ACC112 (cell line): ENCODE data around the gene TMED8.

Experiments used
- H2AFZ ChIP-seq: fragments of 200-600 bp; sonication (generic); one replicate; pipeline ENCODE4 v1.6.0; 2017; ENCODE audit warnings: antibody characterized with exemption, low read length; ENCODE audit not compliant: unreplicated experiment
- H3K27ac ChIP-seq: fragments of 200-600 bp; sonication (generic); 2 replicates; pipeline ENCODE4 v1.5.1; 2014; ENCODE audit warnings: low read depth, mild to moderate bottlenecking, antibody characterized with exemption, low read length, moderate library complexity
- H3K27me3 ChIP-seq: fragments of 200-600 bp; sonication (generic); 2 replicates; pipeline ENCODE4 v1.6.1; 2014; ENCODE audit warnings: mild to moderate bottlenecking, antibody characterized with exemption, low read length, moderate library complexity, mixed read lengths; ENCODE audit not compliant: insufficient read depth
- H3K36me3 ChIP-seq: fragments of 200-600 bp; sonication (generic); 2 replicates; pipeline ENCODE4 v1.6.1; 2016; ENCODE audit warnings: mild to moderate bottlenecking, antibody characterized with exemption, low read length, moderate library complexity, mixed read lengths; ENCODE audit not compliant: insufficient read depth
- H3K4me1 ChIP-seq: fragments of 200-600 bp; sonication (generic); one replicate; pipeline ENCODE4 v1.6.1; 2016; ENCODE audit warnings: low read length, mixed read lengths; ENCODE audit not compliant: insufficient read depth, unreplicated experiment, control insufficient read depth
- H3K4me3 ChIP-seq: fragments of 200-600 bp; sonication (generic); 2 replicates; pipeline ENCODE4 v1.5.1; 2014; ENCODE audit warnings: mild to moderate bottlenecking, low read depth, low read length
- H3K79me2 ChIP-seq: fragments of 200-600 bp; sonication (generic); one replicate; pipeline ENCODE4 v1.6.0; 2016; ENCODE audit warnings: low read length; ENCODE audit not compliant: control insufficient read depth, unreplicated experiment, insufficient read depth

The TMED8 gene

GRCh38 chr14:77369285-77369684 lies 7.6 kb downstream of the TMED8 start:
- no peak overlapping the region for H2AFZ ChIP-seq
- peaks cover 12% of the 10 kb centered on the region for H3K4me1 ChIP-seq
- no peaks in the 10 kb centered on the region for H3K36me3 ChIP-seq
- H3K27me3 ChIP-seq: no peaks in the 10 kb centered on the region
- H3K27ac ChIP-seq: no peak overlapping the region
- no peak overlapping the region for H3K4me3 ChIP-seq
- H3K79me2 ChIP-seq: peaks cover 12% of the 10 kb centered on the region

GRCh38 chr14:77364146-77364545 lies 12.7 kb downstream of the TMED8 start:
- no peak overlapping the region for H3K4me3 ChIP-seq
- no peak overlapping the region for H2AFZ ChIP-seq
- no peak overlapping the region for H3K27ac ChIP-seq
- no peaks in the 10 kb centered on the region for H3K27me3 ChIP-seq
- peaks cover 13% of the 10 kb centered on the region for H3K79me2 ChIP-seq
- H3K36me3 ChIP-seq: no peaks in the 10 kb centered on the region
- H3K4me1 ChIP-seq: no peaks in the 10 kb centered on the region

GRCh38 chr14:77359626-77360025 lies 17.3 kb downstream of the TMED8 start:
- Histone ChIP-seq H3K36me3 (no peaks in the 10 kb centered on the region), H3K79me2 (peaks cover 11% of the 10 kb centered on the region), H3K27ac (no peak overlapping the region), H3K27me3 (no peaks in the 10 kb centered on the region), H3K4me3 (no peak overlapping the region), H2AFZ (no peak overlapping the region), H3K4me1 (no peaks in the 10 kb centered on the region)

GRCh38 chr14:77356899-77357298 lies 20.0 kb downstream of the TMED8 start:
- no peaks in the 10 kb centered on the region for H3K79me2 ChIP-seq
- H3K4me1 ChIP-seq: no peaks in the 10 kb centered on the region
- no peak overlapping the region for H3K27ac ChIP-seq
- H2AFZ ChIP-seq: no peak overlapping the region
- no peak overlapping the region for H3K4me3 ChIP-seq
- H3K27me3 ChIP-seq: no peaks in the 10 kb centered on the region
- no peaks in the 10 kb centered on the region for H3K36me3 ChIP-seq

- Histone ChIP-seq H3K4me3 (no peak overlapping the region), H2AFZ (no peak overlapping the region), H3K79me2 (no peaks in the 10 kb centered on the region), H3K36me3 (no peaks in the 10 kb centered on the region), H3K27me3 (no peaks in the 10 kb centered on the region), H3K27ac (no peak overlapping the region), H3K4me1 (no peaks in the 10 kb centered on the region)
Observed at GRCh38 chr14:77355811-77356210, 21.1 kb downstream of the TMED8 start.

GRCh38 chr14:77353469-77354141 lies 23.3 kb downstream of the TMED8 start:
- Histone ChIP-seq H3K79me2 (no peaks in the 10 kb centered on the region), H3K27ac (no peak overlapping the region), H3K4me1 (no peaks in the 10 kb centered on the region), H3K36me3 (no peaks in the 10 kb centered on the region), H2AFZ (no peak overlapping the region), H3K4me3 (no peak overlapping the region), H3K27me3 (no peaks in the 10 kb centered on the region)

GRCh38 chr14:77347751-77348150 lies 29.1 kb downstream of the TMED8 start:
- Histone ChIP-seq H3K4me1 (no peaks in the 10 kb centered on the region), H3K27me3 (no peaks in the 10 kb centered on the region), H3K36me3 (no peaks in the 10 kb centered on the region), H3K27ac (no peak overlapping the region), H3K4me3 (no peak overlapping the region), H2AFZ (no peak overlapping the region), H3K79me2 (no peaks in the 10 kb centered on the region)

GRCh38 chr14:77346495-77346894 lies 30.4 kb downstream of the TMED8 start:
- no peak overlapping the region for H2AFZ ChIP-seq
- H3K27ac ChIP-seq: no peak overlapping the region
- no peaks in the 10 kb centered on the region for H3K27me3 ChIP-seq
- H3K79me2 ChIP-seq: no peaks in the 10 kb centered on the region
- H3K4me3 ChIP-seq: no peak overlapping the region
- H3K36me3 ChIP-seq: no peaks in the 10 kb centered on the region
- no peaks in the 10 kb centered on the region for H3K4me1 ChIP-seq

GRCh38 chr14:77344377-77344996 lies 32.4 kb downstream of the TMED8 start:
- Histone ChIP-seq H3K4me3 (no peak overlapping the region), H3K27me3 (no peaks in the 10 kb centered on the region), H2AFZ (no peak overlapping the region), H3K36me3 (no peaks in the 10 kb centered on the region), H3K27ac (no peak overlapping the region), H3K4me1 (no peaks in the 10 kb centered on the region), H3K79me2 (no peaks in the 10 kb centered on the region)

- H3K27ac ChIP-seq: no peak overlapping the region
- H3K4me1 ChIP-seq: no peaks in the 10 kb centered on the region
- H2AFZ ChIP-seq: no peak overlapping the region
- no peaks in the 10 kb centered on the region for H3K27me3 ChIP-seq
- no peak overlapping the region for H3K4me3 ChIP-seq
- H3K36me3 ChIP-seq: no peaks in the 10 kb centered on the region
- no peaks in the 10 kb centered on the region for H3K79me2 ChIP-seq
Observed at GRCh38 chr14:77343662-77344061, 33.2 kb downstream of the TMED8 start.

GRCh38 chr14:77342726-77343397 lies 34.0 kb downstream of the TMED8 start:
- H2AFZ ChIP-seq: no peak overlapping the region
- H3K27ac ChIP-seq: no peak overlapping the region
- no peaks in the 10 kb centered on the region for H3K27me3 ChIP-seq
- H3K4me3 ChIP-seq: no peak overlapping the region
- H3K4me1 ChIP-seq: no peaks in the 10 kb centered on the region
- H3K79me2 ChIP-seq: no peaks in the 10 kb centered on the region
- H3K36me3 ChIP-seq: no peaks in the 10 kb centered on the region
